ENCODE results near the gene STAM2.

DNA sequence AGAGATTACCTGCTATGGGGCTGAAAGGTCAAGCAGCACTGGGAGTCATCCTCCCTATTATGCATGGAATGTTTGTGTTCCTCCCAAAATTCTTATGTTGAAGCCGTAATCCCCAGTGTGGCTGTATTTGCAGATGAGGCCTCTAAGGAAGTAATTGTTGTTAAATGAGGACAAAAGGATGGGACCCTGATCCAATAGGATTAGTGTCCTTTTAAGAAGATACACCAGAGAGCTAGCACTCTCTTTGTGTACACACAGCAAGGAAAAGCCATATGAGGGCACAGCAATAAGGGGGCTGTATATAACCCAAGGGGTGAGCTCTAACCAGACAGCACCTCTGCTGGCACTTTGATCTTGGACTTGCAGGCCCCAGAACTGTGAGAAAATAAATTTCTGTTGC lies 18.3 kb downstream of the STAM2 start:
- TF ChIP-seq CTCF (IDR thresholded peaks at IDR 0.05) = no peak
- no peak for TF ChIP-seq POLR2A (IDR thresholded peaks at IDR 0.05)

Measured in vagina (tissue), 2 donors.